CD4-positive, alpha-beta T cell treated with Interferon alpha-2 for 1 hour (primary cell): ENCODE results near the gene DNAAF1.

Experiments used
- DNase-seq, 2 donors: peaks; one replicate each; pipeline ENCODE4 v3.0.0-alpha.2; 2020 to 2022

The DNAAF1 gene

GRCh38 chr16:84161037-84161436, 15.9 kb downstream of the DNAAF1 start:
- DNase-seq: no peak

- no peak for DNase-seq
Measured at GRCh38 chr16:84161801-84162200, 16.7 kb downstream of the DNAAF1 start.

GRCh38 chr16:84165746-84166145, 20.6 kb downstream of the DNAAF1 start:
- DNase-seq: no peak

GRCh38 chr16:84166796-84167695, 21.9 kb downstream of the DNAAF1 start:
- DNase-seq: no peak

GRCh38 chr16:84169765-84170310, 24.7 kb downstream of the DNAAF1 start:
- no peak for DNase-seq

- DNase-seq: no peak
Measured at GRCh38 chr16:84174396-84174795, 29.3 kb downstream of the DNAAF1 start.

GRCh38 chr16:84175350-84176081, 30.4 kb downstream of the DNAAF1 start:
- DNase-seq: peak; percentile 14 to 64

- DNase-seq: no peak
Measured at GRCh38 chr16:84176192-84177053, 31.3 kb downstream of the DNAAF1 start.

- DNase-seq: no peak
Measured at GRCh38 chr16:84177741-84178073, 32.6 kb downstream of the DNAAF1 start.

- no peak for DNase-seq
Measured at GRCh38 chr16:84178146-84178765, 33.1 kb downstream of the DNAAF1 start.

- DNase-seq: no peak
Measured at GRCh38 chr16:84178892-84179611, 33.9 kb downstream of the DNAAF1 start.

- DNase-seq: no peak
Measured at GRCh38 chr16:84179612-84180320, 34.7 kb downstream of the DNAAF1 start.

GRCh38 chr16:84180519-84181140, 35.5 kb downstream of the DNAAF1 start:
- DNase-seq: no peak

- DNase-seq: no peak
Measured at GRCh38 chr16:84181144-84181915, 36.2 kb downstream of the DNAAF1 start.

GRCh38 chr16:84182104-84182503, 37.0 kb downstream of the DNAAF1 start:
- no peak for DNase-seq

GRCh38 chr16:84182680-84183571, 37.8 kb downstream of the DNAAF1 start:
- DNase-seq: no peak

- no peak for DNase-seq
Measured at GRCh38 chr16:84183572-84183875, 38.4 kb downstream of the DNAAF1 start.

- DNase-seq: no peak
Measured at GRCh38 chr16:84183911-84184591, 38.9 kb downstream of the DNAAF1 start.
